Measurements from ENCODE around the gene FAM163B. TPM values are rescaled to one million over a fixed set of nuclear protein-coding genes. Genes with fewer than 3 reads are reported as not detected.

FAM163B gene
- total RNA-seq, 2 donors from 2014 or later = not detected

DNA sequence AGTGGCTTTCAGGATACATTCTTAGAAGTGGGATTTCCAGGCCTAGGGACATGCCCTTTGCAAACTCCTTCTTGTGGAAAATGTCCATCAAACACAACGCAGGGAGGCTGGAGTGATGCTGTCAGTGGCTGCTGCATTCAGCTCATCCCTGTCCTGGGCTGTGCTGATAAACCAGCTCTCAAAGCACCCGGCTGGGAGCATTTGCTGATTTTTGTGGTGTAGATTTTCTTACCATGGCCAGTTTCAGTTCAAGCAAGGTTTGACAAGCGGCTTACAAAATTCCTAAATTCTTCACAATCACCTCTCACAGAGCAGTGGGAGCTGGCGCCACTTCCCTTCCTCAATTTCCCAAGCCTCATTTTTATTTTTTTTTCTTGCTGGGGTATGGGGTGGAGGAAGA, 28.2 kb downstream of the FAM163B start:
- no peaks in the 10 kb centered on the region for H3K36me3 ChIP-seq (ENCODE audit: control insufficient read depth, insufficient read depth, low read length)
- Mint-ChIP-seq H3K27me3 (ENCODE audit: insufficient read depth) (no peaks in the 10 kb centered on the region), H3K4me1 (peaks cover 29% of the 10 kb centered on the region), H3K4me3 (no peak overlapping the region), H3K27ac (no peak overlapping the region), H3K9me3 (no peaks in the 10 kb centered on the region), H3K36me3 (ENCODE audit: low read depth) (no peaks in the 10 kb centered on the region)
- no peaks in the 10 kb centered on the region for H3K27me3 ChIP-seq (ENCODE audit: control insufficient read depth, insufficient read depth, low read length, poor library complexity, severe bottlenecking)
- no peak overlapping the region for H3K4me3 ChIP-seq (ENCODE audit: low read length)
- peaks cover 4% of the 10 kb centered on the region for H3K4me1 ChIP-seq (ENCODE audit: control insufficient read depth, insufficient read depth, low read length)
- H3K9ac ChIP-seq (ENCODE audit: extremely low read depth, low read length, poor library complexity, severe bottlenecking) = no peak overlapping the region
- H3K9me3 ChIP-seq (ENCODE audit: control insufficient read depth, low read length) = no peaks in the 10 kb centered on the region
- no peak for DNase-seq
- no peak for TF ChIP-seq CTCF (conservative IDR thresholded peaks at IDR 0.05)
- WGBS, 2 experiments (ENCODE audit: insufficient coverage in 1 of 2, insufficient read length in 1 of 2) = 13 to 82% methylated on average over 1 to 4 of the region's 4 CpGs
- H3K27ac ChIP-seq (ENCODE audit: low read depth, low read length) = no peak overlapping the region

DNA sequence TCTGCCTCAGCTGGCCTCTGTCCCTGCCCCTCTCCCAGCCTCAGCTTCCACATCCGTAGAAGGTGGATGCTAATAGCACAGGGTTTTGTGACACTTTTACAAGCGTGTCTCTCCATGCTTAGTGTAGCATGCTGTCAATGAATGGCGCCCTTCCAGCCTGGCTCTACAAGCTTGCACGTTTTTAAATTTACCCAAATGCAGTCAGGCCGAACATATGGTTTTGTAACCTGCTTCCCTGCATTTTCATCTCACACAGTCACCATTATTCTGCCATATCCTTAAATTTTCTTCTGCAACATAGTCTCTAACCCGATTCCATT, 28.8 kb downstream of the FAM163B start:
- no peaks in the 10 kb centered on the region for H3K27me3 Mint-ChIP-seq (ENCODE audit: insufficient read depth)
- WGBS, 2 experiments (ENCODE audit: insufficient coverage in 1 of 2, insufficient read length in 1 of 2) = 88 to 92% methylated on average over 5 to 6 of the region's 6 CpGs
- H3K9me3 Mint-ChIP-seq = no peaks in the 10 kb centered on the region
- H3K36me3 ChIP-seq (ENCODE audit: control insufficient read depth, insufficient read depth, low read length) = no peaks in the 10 kb centered on the region
- no peak overlapping the region for H3K27ac ChIP-seq (ENCODE audit: low read depth, low read length)
- peaks cover 4% of the 10 kb centered on the region for H3K4me1 ChIP-seq (ENCODE audit: control insufficient read depth, insufficient read depth, low read length)
- no peak for DNase-seq
- H3K4me3 Mint-ChIP-seq = no peak overlapping the region
- no peak overlapping the region for H3K9ac ChIP-seq (ENCODE audit: extremely low read depth, low read length, poor library complexity, severe bottlenecking)
- no peaks in the 10 kb centered on the region for H3K36me3 Mint-ChIP-seq (ENCODE audit: low read depth)
- no peaks in the 10 kb centered on the region for H3K9me3 ChIP-seq (ENCODE audit: control insufficient read depth, low read length)
- TF ChIP-seq CTCF (conservative IDR thresholded peaks at IDR 0.05) = no peak
- no peak overlapping the region for H3K27ac Mint-ChIP-seq
- H3K4me1 Mint-ChIP-seq = peaks cover 24% of the 10 kb centered on the region
- no peaks in the 10 kb centered on the region for H3K27me3 ChIP-seq (ENCODE audit: control insufficient read depth, insufficient read depth, low read length, poor library complexity, severe bottlenecking)
- no peak overlapping the region for H3K4me3 ChIP-seq (ENCODE audit: low read length)

- peaks cover 1% of the 10 kb centered on the region for H3K4me1 ChIP-seq (ENCODE audit: control insufficient read depth, insufficient read depth, low read length)
- no peaks in the 10 kb centered on the region for H3K27me3 Mint-ChIP-seq (ENCODE audit: insufficient read depth)
- no peak overlapping the region for H3K27ac Mint-ChIP-seq
- H3K4me3 ChIP-seq (ENCODE audit: low read length) = no peak overlapping the region
- DNase-seq = no peak
- no peak overlapping the region for H3K4me3 Mint-ChIP-seq
- no peaks in the 10 kb centered on the region for H3K27me3 ChIP-seq (ENCODE audit: control insufficient read depth, insufficient read depth, low read length, poor library complexity, severe bottlenecking)
- WGBS, 2 experiments (ENCODE audit: insufficient coverage in 1 of 2, insufficient read length in 1 of 2) = 89 to 93% methylated on average over 22 to 31 of the region's 31 CpGs
- TF ChIP-seq CTCF (conservative IDR thresholded peaks at IDR 0.05) = no peak
- H3K9ac ChIP-seq (ENCODE audit: extremely low read depth, low read length, poor library complexity, severe bottlenecking) = no peak overlapping the region
- H3K9me3 Mint-ChIP-seq = no peaks in the 10 kb centered on the region
- H3K27ac ChIP-seq (ENCODE audit: low read depth, low read length) = no peak overlapping the region
- no peaks in the 10 kb centered on the region for H3K36me3 Mint-ChIP-seq (ENCODE audit: low read depth)
- no peaks in the 10 kb centered on the region for H3K36me3 ChIP-seq (ENCODE audit: control insufficient read depth, insufficient read depth, low read length)
- no peaks in the 10 kb centered on the region for H3K9me3 ChIP-seq (ENCODE audit: control insufficient read depth, low read length)
- peaks cover 18% of the 10 kb centered on the region for H3K4me1 Mint-ChIP-seq
Measured at GRCh38 chr9:133579601-133580418, 29.4 kb downstream of the FAM163B start.

Data from endodermal cell (in vitro differentiated cells).